GM12873 (cell line): ENCODE data around the gene ACSF3.

ENCODE experiments used
- TF ChIP-seq, protein P1 (sequence below): IDR thresholded peaks from 2 replicates; pipeline ENCODE4 v1.5.1; 2012; ENCODE audit warnings: low read depth, mild to moderate bottlenecking, moderate library complexity, low read length, control low read depth; ENCODE audit not compliant: insufficient read depth; ENCODE audit errors: missing control alignments

Gene ACSF3

DNA sequence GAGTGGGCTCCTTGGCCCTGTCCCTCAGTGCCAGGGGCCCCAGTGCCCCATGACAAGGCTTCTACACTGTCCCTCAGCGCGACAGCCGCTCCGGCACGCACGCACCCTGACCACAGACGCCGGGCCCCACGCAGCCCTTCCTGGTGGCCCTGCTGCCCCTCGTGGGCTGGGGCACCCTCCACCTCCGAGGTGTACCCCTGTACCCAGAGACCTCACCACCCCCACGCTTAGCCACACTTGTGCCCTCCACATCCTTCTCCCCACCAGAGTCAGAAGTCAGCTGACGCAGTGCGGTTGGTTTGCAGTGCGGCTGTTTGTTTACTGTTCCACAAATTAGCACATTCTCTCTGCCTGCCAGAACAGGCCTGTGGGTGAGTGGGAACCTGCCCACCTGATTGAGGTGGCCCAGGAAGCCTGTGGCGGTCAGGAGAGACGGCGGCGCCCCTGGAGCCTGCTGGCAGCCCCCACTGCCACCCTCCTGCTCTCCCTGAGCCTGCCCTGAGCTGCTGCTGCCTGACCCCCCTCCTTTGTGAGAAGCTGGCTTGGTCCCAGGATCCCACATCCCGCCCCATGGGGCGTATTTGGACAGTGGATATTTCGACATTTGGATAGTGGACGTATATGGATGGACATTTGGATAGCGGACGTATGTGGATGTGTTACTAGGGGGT lies 39.9 kb downstream of the ACSF3 start:
- TF ChIP-seq, protein P1, sequence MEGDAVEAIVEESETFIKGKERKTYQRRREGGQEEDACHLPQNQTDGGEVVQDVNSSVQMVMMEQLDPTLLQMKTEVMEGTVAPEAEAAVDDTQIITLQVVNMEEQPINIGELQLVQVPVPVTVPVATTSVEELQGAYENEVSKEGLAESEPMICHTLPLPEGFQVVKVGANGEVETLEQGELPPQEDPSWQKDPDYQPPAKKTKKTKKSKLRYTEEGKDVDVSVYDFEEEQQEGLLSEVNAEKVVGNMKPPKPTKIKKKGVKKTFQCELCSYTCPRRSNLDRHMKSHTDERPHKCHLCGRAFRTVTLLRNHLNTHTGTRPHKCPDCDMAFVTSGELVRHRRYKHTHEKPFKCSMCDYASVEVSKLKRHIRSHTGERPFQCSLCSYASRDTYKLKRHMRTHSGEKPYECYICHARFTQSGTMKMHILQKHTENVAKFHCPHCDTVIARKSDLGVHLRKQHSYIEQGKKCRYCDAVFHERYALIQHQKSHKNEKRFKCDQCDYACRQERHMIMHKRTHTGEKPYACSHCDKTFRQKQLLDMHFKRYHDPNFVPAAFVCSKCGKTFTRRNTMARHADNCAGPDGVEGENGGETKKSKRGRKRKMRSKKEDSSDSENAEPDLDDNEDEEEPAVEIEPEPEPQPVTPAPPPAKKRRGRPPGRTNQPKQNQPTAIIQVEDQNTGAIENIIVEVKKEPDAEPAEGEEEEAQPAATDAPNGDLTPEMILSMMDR = no peak

DNA sequence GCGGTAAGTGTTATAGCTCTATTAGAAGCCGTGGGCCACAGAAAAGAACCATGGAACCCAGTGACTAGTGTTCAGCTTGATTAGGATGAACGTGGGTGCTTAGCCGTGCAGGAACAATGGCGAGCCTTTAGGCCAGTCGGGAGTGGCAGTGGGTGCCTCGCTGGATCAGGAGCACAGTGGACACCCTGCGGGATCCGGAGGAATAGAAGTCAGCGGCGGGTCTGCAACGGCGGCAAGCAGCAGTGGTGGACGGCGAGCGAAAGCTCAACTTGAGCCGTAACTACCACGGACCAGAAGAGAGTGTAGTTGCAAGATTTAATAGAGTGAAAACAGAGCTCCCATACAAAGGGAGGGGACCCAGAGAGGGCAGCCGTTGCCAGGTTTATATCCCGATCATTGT lies 40.6 kb downstream of the ACSF3 start:
- TF ChIP-seq, protein P1 = no peak

DNA sequence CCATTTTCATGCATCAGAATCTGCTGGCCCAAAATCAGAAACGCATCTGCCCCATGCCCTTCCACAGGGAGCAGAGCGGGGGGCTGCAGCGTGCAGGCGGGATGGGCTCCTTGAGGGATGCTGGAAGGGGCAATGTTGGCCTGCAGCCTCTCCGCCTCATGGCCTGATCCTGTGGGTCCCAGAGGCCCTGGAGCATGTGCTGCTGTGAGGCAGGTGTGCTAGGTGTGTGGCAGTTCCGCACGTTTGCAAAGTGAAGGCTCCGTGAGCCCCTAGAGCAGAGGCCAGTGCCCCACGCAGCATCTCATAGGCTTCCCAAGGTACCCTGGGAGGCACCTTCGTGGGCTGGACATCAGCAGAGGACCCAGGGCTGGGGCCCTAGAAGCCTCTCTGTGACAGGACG lies 41.5 kb downstream of the ACSF3 start:
- TF ChIP-seq, protein P1 = no peak

DNA sequence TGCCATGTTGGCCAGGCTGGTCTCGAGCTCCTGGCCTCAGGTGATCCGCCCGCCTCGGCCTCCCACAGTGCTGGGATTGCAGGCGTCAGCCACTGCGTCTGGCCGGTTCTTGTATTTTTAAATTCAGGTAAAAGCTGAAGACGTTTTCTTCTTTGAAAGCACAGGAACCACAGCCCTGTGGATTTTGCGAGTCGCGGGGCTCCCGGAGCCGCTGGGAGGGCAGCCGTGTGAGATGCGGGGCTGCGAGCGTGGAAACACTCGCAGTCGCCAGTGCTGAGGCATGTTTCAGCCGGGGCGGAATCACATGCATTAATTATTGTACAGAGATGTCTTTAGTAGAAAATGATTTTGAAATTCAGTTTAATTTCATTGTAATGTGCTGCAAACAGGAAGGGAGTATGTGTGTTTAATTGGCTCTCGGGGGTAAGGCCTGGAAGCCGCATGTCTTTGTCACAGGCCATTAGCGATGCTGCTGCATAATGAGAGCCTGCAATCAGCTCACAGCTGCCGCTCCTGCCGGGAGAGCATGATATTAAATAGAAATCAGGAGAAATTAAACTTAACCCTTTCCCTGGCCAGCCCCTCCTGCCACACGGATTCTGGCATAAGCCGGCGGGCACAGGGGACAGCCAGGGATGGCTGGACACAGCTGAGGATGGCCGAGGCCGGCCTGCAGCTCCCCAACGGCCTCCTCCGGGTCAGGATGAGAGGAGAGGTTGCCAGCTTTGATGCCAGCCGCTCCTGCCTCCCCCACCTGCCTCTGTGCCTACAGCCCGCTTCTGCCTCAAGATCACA lies 42.5 kb downstream of the ACSF3 start:
- TF ChIP-seq, protein P1 = no peak

DNA sequence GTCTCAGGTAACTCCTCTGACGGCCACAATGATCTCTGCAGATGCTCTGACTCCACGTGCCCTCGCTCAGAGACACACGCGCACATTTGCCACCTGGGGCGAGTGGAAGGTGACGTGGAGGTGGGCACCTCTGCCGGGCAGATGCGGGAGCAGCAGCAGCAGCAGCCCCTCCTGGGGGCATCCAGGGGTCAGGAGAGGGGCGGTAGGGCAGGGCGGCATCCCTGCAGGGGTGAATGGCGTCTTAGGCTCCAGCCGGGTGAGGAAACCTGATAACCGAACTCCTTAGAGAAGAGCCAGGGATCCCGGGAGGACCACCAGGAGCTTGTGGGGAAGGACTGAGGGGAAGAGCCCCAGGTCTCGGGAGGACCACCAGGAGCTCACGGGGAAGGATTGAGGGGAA lies 43.3 kb downstream of the ACSF3 start:
- TF ChIP-seq, protein P1 = no peak

DNA sequence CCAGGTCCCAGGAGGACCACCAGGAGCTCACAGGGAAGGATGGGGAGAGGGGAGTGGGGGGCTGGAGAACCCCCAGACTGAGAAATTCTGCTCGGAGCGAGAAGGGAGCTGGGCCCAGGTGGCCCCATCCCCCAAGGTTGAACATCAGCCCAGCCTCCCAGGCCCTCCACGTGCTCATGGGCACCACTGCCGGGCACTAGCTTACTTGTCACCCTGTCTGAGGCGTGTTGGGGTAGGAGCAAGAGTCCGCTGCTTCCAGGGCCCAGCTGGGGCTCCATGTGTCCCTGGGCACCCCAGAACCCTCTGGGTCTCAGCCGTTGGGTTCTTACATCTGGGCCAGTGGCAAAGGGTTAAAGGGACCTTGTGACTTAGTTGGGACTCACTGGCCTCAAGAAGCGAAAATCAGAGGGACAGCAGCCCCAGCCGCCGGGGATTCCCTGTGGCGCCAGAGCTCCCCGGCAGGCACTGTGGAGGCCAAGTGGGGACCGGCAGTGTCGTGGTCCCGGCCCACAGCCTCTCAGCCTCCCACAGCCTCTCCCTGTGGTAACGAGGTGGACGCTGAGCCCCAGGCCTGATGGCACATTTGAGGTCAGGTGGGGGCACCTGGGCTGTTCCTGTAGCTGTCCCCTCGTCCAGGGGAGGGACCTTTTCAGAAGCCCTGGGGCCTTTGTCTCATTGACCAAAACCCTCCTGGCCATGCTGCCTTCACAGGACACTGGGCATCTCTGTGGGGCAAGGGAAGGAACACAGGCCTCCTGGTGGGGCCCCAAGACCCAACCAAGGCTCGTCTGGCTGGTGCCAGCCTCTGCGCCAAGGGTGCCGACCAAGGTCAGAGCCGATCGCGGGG lies 44.2 kb downstream of the ACSF3 start:
- TF ChIP-seq, protein P1 = no peak

DNA sequence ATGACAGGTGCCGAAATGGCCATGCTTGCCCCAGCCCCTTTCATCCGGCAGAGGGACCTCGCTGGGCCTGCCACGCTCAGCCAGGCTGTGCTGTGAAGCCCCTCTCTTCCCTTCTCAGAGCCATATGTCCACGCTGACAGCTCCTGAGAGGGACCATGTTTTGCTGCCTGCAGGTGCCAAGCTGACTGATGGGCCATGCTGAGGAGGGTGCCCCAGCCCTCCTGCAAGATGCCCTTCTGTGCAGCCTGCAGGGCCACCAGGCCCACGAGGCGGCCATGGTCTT lies 44.8 kb downstream of the ACSF3 start:
- TF ChIP-seq, protein P1 = no peak
